ENCODE measurements around the gene FAM177B.

Gene FAM177B

DNA sequence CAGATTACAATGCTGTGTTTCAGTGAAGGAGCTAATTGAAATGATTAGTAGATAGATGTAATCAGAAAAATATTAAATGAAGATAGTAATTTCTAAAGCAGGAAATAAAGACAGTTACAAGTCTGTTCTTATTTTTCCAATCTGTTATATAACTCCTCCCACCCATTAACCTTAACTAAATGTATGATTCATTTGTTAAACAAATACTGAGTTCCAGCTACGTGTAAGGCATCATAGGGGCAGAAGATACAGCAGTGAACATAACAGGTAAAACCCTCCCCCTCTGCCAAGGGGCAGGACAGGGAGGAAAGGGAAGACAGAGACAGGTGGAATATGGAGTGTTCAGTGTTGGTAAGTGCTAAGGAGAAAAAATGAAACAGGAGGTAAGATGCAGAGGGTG lies at the start of gene FAM177B:
FAM177B (plus strand) TSS at position 231 of the 400 bp plus-strand sequence. CDS start 9,344 bp downstream, outside the sequence.
- DNase-seq, result no peak

DNA sequence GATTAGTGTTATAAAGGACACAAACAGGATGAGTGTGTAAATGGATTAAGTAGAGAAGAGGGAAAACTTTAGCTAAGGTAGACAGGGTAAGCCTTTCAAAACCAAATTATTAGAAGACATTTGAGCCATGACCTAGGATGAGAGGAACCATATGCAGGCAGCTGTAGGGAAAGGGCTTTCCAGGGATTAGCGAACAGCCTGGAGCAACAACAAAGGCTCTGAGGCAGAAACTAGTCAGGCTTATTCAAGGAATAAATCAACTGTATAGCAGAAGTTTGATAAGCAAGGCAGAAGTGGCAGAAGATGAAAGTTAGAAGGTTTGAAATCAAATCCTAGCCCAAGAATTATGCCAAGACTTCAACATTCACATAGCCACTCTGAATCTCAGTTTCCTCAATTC lies 46.0 kb upstream of the FAM177B start:
- DNase-seq, result no peak

DNA sequence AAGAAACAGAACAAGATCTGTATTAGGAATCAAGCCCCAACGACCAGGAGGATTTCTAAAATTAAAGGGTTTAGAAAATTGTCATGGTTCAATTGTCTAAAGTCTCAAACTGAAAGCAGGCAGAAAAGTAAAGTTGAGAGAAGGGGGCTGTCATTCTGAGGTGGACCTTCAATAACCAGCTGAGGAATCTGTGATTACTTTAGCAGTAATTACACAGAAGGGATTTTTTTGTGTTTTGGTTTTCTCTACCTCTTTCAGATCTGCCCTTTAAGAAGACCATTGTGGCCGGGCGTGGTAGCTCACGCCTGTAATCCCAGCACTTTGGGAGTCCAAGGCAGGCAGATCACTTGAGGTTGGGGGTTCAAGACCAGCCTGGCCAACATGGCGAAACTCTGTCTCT lies 42.1 kb upstream of the FAM177B start:
- no peak for DNase-seq

DNA sequence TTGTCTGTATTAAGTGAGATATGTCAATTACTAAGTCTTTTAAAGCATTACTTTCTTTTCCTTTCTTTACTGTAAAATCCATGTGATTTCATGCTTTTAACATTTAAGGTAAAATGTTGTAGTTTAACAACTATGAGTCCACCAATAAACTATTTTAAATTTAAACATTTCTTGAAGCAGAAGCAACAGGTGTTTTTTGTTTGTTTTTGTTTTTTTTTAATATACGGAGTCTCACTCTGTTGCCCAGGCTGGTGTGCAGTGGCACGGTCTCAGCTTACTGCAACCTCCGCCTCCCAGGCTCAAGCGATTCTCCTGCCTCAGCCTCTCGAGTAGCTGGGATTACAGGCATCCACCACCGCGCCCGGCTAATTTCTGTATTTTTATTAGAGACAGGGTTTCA lies 40.3 kb upstream of the FAM177B start:
- DNase-seq, result no peak

DNA sequence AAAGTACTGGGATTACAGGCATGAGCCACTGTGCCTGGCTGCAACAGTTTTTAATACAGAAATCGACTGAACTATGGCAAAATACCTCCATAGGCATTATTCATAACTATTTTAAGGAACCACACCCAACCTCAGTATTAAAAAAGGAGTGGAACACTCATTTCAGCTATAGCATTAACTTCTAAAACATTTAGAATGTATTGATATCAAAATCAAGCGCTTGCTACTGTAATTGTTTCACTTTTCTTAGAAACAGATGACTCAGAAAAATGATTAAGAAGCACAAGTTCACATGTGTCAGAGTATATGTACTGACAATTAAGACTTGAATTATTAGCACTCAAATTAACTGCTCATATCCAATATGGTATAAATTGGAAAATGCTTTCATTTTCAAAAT lies 39.8 kb upstream of the FAM177B start:
- no peak for DNase-seq

- DNase-seq, result no peak
These were observed 39.2 kb upstream of the FAM177B start for GRCh38 chr1:222697826-222698225.

GRCh38 chr1:222702210-222702609 lies 34.8 kb upstream of the FAM177B start:
- no peak for DNase-seq

DNA sequence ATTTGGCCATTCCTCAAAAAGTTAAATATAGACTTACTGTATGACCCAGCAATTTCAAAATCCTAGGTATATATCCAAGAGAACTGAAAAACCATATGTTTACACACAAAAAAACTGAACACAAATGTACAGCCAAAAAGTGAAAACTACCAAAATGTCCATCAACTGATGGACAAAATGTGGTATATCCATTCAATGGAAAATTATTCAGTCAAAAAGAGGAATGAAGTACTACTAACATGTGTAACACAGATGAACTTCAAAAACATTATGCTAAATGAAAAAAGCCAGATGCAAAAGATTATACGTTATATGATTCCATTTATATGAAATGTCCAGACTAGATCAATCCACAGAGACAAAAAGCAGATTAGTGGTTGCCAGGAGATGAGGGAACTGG lies 32.7 kb upstream of the FAM177B start:
- DNase-seq, result no peak

DNA sequence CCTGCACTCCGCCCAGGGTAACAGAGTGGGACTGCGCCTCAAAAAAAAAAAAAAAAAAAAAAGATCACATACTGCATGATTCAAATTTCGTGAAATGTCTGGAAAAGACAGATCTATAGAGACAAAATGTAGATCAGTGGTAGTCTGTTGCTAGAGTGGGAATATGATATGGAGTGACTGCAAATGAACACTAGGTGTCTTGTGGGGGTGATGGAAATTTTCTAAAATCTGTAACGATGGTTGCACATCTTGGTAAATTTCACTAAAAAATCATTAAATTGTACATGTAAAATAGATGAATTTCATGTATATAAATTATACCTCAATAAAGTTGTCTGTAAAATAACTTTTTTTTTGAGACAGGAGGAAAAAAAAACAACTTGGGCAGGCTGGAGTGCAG lies 30.2 kb upstream of the FAM177B start:
- DNase-seq, result no peak

GRCh38 chr1:222709700-222710153 lies 27.3 kb upstream of the FAM177B start:
- DNase-seq, result no peak

DNA sequence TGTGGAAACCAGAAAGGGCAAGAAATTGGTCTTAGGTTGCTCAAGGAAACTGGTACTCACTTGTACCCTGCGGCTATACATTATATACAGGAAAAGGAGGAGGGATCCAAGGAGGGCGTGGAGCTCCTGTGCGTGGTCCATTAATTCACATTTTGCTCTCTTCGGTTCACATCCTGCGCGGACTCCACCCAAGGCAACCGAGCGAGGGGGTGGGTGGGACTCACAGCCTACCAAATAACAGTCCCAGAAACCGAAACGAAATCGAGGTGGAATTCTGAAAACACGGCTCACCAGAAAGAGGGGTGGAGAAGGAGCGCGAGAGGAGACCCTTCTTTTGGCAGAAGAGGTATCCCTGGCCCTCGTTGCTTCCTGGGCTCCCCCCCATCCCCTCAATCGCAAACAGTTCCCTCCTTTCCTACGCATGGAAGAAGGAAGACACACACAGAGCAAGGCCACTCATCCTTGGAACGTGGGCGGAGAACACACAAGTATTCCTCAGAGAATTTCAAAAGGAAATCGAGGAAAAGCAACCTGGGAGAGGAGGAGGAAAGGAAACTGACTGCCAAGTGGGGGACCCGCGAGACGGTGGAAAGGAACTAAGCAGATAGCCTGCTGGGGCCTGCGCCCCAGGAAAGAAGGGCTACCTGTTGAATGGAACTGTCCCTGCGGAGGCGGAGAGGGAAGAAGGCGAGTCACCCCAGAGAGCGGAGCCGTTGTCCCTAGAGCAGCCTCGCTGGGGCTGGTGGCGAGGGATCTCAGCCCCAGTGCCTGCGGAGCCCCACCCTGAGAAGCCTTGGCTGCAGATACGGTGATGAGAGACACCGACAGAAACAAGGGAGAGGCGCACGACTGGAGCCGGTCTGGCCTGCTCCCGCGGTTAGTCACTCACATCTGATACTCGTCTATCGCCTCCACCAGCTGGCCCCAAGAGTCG lies 25.4 kb upstream of the FAM177B start:
- peak; percentile 10 for DNase-seq

GRCh38 chr1:222712253-222713090 lies 24.5 kb upstream of the FAM177B start, which contains the start of the genes AIDA and BROX:
TSS of gene AIDA (minus strand) at chr1:222712491. CDS start at chr1:222712317, 174 bp downstream.
TSS of gene BROX (plus strand) at chr1:222712564. CDS start at chr1:222715700, 3,136 bp downstream.
- peak; percentile 83 for DNase-seq

- peak; percentile 95 for DNase-seq
These were observed 23.7 kb upstream of the FAM177B start for GRCh38 chr1:222713091-222713961.

DNA sequence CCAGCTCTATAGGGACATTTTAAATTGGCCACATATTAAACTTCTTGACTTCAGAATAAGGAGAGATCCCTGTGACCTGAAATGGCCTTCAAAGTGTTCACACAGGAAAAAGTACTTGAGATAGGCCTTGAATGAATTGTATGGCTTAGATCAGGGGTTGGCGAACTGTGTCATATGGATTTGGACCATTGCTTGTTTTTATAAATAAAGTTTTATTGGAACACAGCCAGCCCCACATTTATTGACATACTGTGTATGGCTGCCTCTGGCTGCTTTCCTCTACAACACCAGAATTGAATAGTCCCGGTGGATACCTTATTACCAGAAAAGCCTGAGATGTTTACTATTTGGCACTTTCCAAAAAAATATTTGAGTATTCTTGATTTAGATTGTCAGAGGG lies 20.6 kb upstream of the FAM177B start:
- DNase-seq, result no peak

GRCh38 chr1:222728746-222729145 lies 8.3 kb upstream of the FAM177B start:
- no peak for DNase-seq

GRCh38 chr1:222730866-222731265 lies 6.1 kb upstream of the FAM177B start:
- no peak for DNase-seq

DNA sequence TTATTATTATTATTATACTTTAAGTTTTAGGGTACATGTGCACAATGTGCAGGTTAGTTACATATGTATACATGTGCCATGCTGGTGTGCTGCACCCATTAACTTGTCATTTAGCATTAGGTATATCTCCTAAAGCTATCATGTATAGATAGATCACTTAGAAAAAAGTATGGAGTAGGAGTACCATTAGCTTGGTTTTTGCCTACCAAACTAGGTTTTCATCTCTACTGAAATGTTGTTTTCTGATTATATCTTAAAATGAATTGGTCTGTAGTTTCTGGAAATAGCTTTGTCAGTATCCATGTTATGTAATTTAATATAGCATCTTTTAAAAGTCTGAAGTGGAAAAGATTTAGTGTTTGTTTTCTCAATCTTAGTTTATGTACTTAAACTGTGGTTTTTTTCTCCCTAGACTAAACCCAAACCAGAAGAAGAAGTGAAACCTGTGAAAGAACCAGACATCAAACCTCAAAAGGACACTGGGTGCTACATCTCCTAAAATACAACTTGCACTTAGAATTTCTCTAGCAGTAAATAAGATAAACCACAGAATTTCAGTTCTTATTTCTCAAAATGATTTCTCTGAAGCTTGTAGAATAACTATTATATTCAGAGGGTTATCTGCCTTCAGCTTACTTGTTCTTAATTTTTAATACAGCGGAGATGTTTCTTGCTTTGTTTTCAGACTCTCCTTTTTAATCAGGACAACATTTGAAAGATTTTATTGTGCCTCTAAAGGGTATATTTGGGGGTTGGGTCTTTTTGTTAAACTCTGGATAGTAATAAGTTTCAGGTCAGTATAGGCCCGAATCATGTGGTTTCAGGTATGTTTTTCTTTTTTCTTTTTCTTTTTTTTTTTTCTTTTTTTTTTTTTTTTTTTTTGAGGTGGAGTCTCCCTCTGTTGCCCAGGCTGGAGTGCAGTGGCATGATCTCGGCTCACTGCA lies 4.5 kb upstream of the FAM177B start:
- DNase-seq, result no peak

DNA sequence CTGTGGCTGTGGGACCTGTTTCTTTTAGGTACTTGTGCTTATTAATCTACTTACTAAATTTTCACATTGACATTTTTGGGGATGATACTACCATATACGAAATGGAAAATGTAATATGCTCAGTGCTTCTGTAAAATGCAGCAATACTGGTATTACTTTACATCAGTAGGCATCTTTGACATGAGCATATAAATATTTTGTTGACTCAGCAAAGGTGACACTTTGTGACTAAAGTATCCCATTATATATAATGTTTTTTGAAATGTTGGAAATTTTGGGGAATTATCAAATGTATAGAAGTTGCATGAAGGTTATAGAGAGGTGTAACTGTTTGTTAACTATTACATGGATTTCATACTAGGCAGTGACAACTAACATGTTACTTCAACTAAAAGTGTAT lies 2.3 kb upstream of the FAM177B start:
- DNase-seq, result no peak

DNA sequence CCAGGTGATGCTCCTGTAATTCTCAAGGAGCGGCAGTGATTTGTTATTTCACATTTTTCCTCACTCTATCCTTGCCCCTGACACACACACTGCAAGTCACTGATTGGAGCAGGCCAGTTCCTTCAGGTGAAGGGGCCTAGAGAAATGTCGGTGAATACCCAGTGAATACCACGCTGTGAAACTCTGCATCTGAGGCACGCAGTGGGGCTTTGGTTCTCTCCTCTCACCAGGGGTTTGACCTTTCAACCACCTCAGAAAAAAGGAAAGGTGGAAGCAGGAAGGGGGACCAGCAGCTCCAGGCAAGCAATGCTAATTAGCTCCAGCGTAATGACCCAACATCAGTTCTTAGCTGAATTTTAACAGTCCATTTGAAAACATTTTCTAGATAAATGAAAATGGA lies 532 bp upstream of the FAM177B start:
- DNase-seq, result no peak

GRCh38 chr1:222739465-222739864 lies 2.5 kb downstream of the FAM177B start:
- no peak for DNase-seq

DNA sequence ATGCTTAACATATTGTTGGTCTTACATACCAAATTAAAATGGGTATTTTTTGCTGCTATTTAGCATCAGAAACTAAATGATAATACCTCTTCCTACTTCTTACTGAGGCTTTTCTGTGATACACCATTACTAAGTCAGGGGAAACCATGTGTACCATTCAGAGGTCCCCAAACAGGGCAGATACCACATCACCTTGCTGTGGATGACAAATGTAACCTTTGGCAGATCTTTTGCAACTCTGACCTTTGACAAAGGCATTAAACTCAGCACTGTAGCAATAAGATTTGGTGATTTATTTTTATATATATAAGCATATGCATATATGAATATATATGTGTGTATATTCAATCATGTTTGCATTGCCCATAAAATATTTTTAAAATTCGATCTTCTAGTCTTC lies 2.9 kb downstream of the FAM177B start:
- DNase-seq, result no peak

Measured in NCI-H2171 (cell line).